ENCODE measurements around the gene HNRNPA3. TPM values are rescaled to one million over a fixed set of nuclear protein-coding genes. Genes with fewer than 3 reads are reported as not detected.

HNRNPA3 gene
- polyA plus RNA-seq, 1 of the 3 experiments (the other 2 are of a cell fraction) = 102 TPM

- peak; percentile 96 for TF ChIP-seq MXI1 (IDR thresholded peaks at IDR 0.05; ENCODE audit: low read depth, low read length)
- TF ChIP-seq TEAD4 (IDR thresholded peaks at IDR 0.05; ENCODE audit: borderline replicate concordance, insufficient read depth) = no peak
- no peak for TF ChIP-seq SMC3 (IDR thresholded peaks at IDR 0.05; ENCODE audit: low read depth, low read length)
- TF ChIP-seq TAF1 (IDR thresholded peaks at IDR 0.05; ENCODE audit: borderline replicate concordance, low read depth, low read length) = peak; percentile 70
- TF ChIP-seq RAD21 (IDR thresholded peaks at IDR 0.05; ENCODE audit: low read length) = no peak
- TF ChIP-seq CHD2 (IDR thresholded peaks at IDR 0.05; ENCODE audit: low read length, partially characterized antibody) = peak; percentile 88
- no peak for TF ChIP-seq FOXM1 (IDR thresholded peaks at IDR 0.05; ENCODE audit: low read depth)
These were observed 580 bp downstream of the HNRNPA3 start (continued) for GRCh38 chr2:177212891-177213856.

GRCh38 chr2:177217247-177217843, 4.8 kb downstream of the HNRNPA3 start:
- CTCF ChIA-PET = interaction anchor here (1.4 to 1.7 kb wide), 2 partner anchors 45 to 53 kb away, joined by 3 to 4 read pairs; no protein-coding TSS in a partner anchor
- POLR2A ChIA-PET = no interaction called here
- DNase-seq = no peak
- no peak for TF ChIP-seq RXRA (IDR thresholded peaks at IDR 0.05; ENCODE audit: borderline replicate concordance, low read depth)
- TF ChIP-seq USF1 (IDR thresholded peaks at IDR 0.05; ENCODE audit: borderline replicate concordance, low read depth) = no peak
- TF ChIP-seq USF2 (IDR thresholded peaks at IDR 0.05; ENCODE audit: borderline replicate concordance, low read depth, low read length) = no peak
- TF ChIP-seq POLR2AphosphoS5 (IDR thresholded peaks at IDR 0.05; ENCODE audit: low read depth, low read length) = no peak
- TF ChIP-seq EZH2phosphoT487 (IDR thresholded peaks at IDR 0.05; ENCODE audit: borderline replicate concordance, low read depth) = no peak
- no peak for TF ChIP-seq IRF3 (IDR thresholded peaks at IDR 0.05; ENCODE audit: low read depth, low read length)
- no peak for TF ChIP-seq REST (IDR thresholded peaks at IDR 0.05; ENCODE audit: low read depth, low read length)
- TF ChIP-seq CTCF (IDR thresholded peaks at IDR 0.05) = no peak
- TF ChIP-seq NRF1 (IDR thresholded peaks at IDR 0.05; ENCODE audit: low read depth, low read length) = no peak
- TF ChIP-seq PBX3 (IDR thresholded peaks at IDR 0.05) = no peak
- Histone ChIP-seq H3K9me3 (no peaks in the 10 kb centered on the region), H3K79me2 (ENCODE audit: insufficient read depth) (peaks cover 93% of the 10 kb centered on the region), H3K36me3 (replicated peaks in 1 of 2; ENCODE audit: control insufficient read depth in 1 of 2, insufficient read depth in 2 of 2, low read length in 1 of 2) (peaks cover 62 to 84% of the 10 kb centered on the region in 2 experiments), H3K9ac (no peak overlapping the region), H3K9me2 (no peaks in the 10 kb centered on the region), H3K4me3 (ENCODE audit: low read depth in 2 of 2, low read length in 1 of 2) (no peak overlapping the region), H3F3A (replicated peaks; ENCODE audit: insufficient read depth) (peaks cover 53% of the 10 kb centered on the region), H4K20me1 (ENCODE audit: insufficient read depth) (peaks cover 81% of the 10 kb centered on the region), H3K27me3 (ENCODE audit: insufficient read depth) (no peaks in the 10 kb centered on the region), H2AFZ (ENCODE audit: low read depth) (no peak overlapping the region), H3K4me2 (no peak overlapping the region), H3K4me1 (ENCODE audit: control insufficient read depth in 1 of 2, insufficient read depth in 2 of 2, low read depth in 1 of 2, low read length in 1 of 2) (peaks cover 0 to 23% of the 10 kb centered on the region in 2 experiments; a peak in 3 of 4 replicates), H3K27ac (ENCODE audit: low read depth in 2 of 2, low read length in 1 of 2) (no peak overlapping the region)
- 68% methylated on average over 5 of the region's 5 CpGs for WGBS (ENCODE audit: low lambda C conversion rate)
